ENCODE measurements around the gene GRB10. TPM values are rescaled to one million over a fixed set of nuclear protein-coding genes. Genes with fewer than 3 reads are reported as not detected.

The GRB10 gene
- total RNA-seq, 1 experiment from 2014 or later: 68.2 TPM

DNA sequence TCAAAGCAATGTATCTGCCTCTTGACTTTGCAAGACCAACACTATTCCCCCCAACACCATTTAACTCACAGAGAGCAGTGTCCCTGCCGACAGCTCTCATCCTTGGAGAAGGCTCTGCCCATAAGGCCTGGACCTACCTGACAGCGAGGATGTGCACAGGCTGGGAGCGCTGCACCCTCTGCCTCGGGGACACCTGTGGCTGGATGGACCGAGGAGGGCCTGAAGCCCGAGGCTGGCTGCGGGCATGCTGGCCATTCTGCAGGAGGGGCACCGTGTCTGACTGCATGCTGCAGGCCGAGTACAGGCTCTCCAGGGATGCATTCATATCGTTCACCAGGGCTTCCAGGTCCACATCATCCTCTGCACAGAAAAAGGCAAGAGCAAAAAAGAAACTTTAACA is 108.4 kb downstream of the GRB10 start:
- POLR2A ChIA-PET: no interaction called here
- Mint-ChIP-seq H3K36me3 (ENCODE audit: insufficient read depth, unreplicated experiment) (peaks cover 26% of the 10 kb centered on the region), H3K4me1 (ENCODE audit: insufficient read depth, unreplicated experiment) (no peaks in the 10 kb centered on the region), H3K27ac (ENCODE audit: low read depth, unreplicated experiment) (no peak overlapping the region), H3K27me3 (ENCODE audit: insufficient read depth, unreplicated experiment) (no peaks in the 10 kb centered on the region), H3K9me3 (ENCODE audit: unreplicated experiment) (no peaks in the 10 kb centered on the region), H3K4me3 (ENCODE audit: unreplicated experiment) (no peak overlapping the region)
- BruUV-seq (replicated peaks): no TSS peak
- TF ChIP-seq, protein P1, sequence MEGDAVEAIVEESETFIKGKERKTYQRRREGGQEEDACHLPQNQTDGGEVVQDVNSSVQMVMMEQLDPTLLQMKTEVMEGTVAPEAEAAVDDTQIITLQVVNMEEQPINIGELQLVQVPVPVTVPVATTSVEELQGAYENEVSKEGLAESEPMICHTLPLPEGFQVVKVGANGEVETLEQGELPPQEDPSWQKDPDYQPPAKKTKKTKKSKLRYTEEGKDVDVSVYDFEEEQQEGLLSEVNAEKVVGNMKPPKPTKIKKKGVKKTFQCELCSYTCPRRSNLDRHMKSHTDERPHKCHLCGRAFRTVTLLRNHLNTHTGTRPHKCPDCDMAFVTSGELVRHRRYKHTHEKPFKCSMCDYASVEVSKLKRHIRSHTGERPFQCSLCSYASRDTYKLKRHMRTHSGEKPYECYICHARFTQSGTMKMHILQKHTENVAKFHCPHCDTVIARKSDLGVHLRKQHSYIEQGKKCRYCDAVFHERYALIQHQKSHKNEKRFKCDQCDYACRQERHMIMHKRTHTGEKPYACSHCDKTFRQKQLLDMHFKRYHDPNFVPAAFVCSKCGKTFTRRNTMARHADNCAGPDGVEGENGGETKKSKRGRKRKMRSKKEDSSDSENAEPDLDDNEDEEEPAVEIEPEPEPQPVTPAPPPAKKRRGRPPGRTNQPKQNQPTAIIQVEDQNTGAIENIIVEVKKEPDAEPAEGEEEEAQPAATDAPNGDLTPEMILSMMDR (IDR thresholded peaks at IDR 0.05; ENCODE audit: unreplicated experiment): no peak
- CTCF ChIA-PET: no interaction called here
- no peak for DNase-seq (ENCODE audit: unreplicated experiment)
- intact Hi-C loops (cut with micrococcal nuclease): no loop called here

DNA sequence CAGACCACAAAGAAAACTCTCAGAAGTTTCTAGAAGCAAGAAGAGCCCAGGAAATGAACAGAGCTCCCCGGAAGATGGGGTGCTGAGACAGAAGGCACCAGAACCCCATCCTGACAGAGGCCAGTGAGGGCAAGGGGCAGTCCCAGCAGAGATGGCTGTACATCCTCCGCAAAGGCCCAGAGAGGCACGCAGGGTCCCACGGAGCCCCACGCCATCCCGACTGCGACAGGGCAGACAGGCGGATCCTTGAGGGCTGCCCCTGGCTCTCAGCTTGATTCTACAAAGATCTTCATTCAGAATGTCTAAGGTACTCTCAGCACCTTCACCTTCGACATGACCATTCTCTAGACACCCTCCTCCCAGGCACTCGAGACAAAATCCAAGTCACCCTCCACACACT is 109.6 kb downstream of the GRB10 start:
- Mint-ChIP-seq H3K4me1 (ENCODE audit: insufficient read depth, unreplicated experiment) (no peaks in the 10 kb centered on the region), H3K36me3 (ENCODE audit: insufficient read depth, unreplicated experiment) (peaks cover 26% of the 10 kb centered on the region), H3K27ac (ENCODE audit: low read depth, unreplicated experiment) (no peak overlapping the region), H3K4me3 (ENCODE audit: unreplicated experiment) (no peak overlapping the region), H3K9me3 (ENCODE audit: unreplicated experiment) (no peaks in the 10 kb centered on the region), H3K27me3 (ENCODE audit: insufficient read depth, unreplicated experiment) (no peaks in the 10 kb centered on the region)
- intact Hi-C loops (cut with micrococcal nuclease): no loop called here
- ChIA-PET CTCF (interaction anchor here (0.6 to 0.9 kb wide), 4 partner anchors 29 to 468 kb away, joined by 3 to 7 read pairs (median 4); partner anchors contain the start of gene FIGNL1), POLR2A (no interaction called here)
- BruUV-seq (replicated peaks): no TSS peak
- TF ChIP-seq, protein P1 (IDR thresholded peaks at IDR 0.05; ENCODE audit: unreplicated experiment): no peak
- no peak for DNase-seq (ENCODE audit: unreplicated experiment)

- TF ChIP-seq, protein P1 (IDR thresholded peaks at IDR 0.05; ENCODE audit: unreplicated experiment): no peak
- no peak overlapping the region for H3K27ac Mint-ChIP-seq (ENCODE audit: low read depth, unreplicated experiment)
- no peak overlapping the region for H3K4me3 Mint-ChIP-seq (ENCODE audit: unreplicated experiment)
- intact Hi-C loops (cut with micrococcal nuclease): no loop called here
- H3K4me1 Mint-ChIP-seq (ENCODE audit: insufficient read depth, unreplicated experiment): no peaks in the 10 kb centered on the region
- POLR2A ChIA-PET: no interaction called here
- H3K9me3 Mint-ChIP-seq (ENCODE audit: unreplicated experiment): no peaks in the 10 kb centered on the region
- no peaks in the 10 kb centered on the region for H3K27me3 Mint-ChIP-seq (ENCODE audit: insufficient read depth, unreplicated experiment)
- no peak for DNase-seq (ENCODE audit: unreplicated experiment)
- H3K36me3 Mint-ChIP-seq (ENCODE audit: insufficient read depth, unreplicated experiment): peaks cover 35% of the 10 kb centered on the region
- CTCF ChIA-PET: interaction anchor here (0.5 to 1.5 kb wide), 4 partner anchors 8 to 684 kb away, joined by 3 to 4 read pairs (median 3); no protein-coding TSS in a partner anchor
- BruUV-seq (replicated peaks): no TSS peak
These were observed 110.7 kb downstream of the GRB10 start for GRCh38 chr7:50672045-50672444.

- Mint-ChIP-seq H3K4me1 (ENCODE audit: insufficient read depth, unreplicated experiment) (no peaks in the 10 kb centered on the region), H3K36me3 (ENCODE audit: insufficient read depth, unreplicated experiment) (peaks cover 37% of the 10 kb centered on the region), H3K4me3 (ENCODE audit: unreplicated experiment) (no peak overlapping the region), H3K27ac (ENCODE audit: low read depth, unreplicated experiment) (no peak overlapping the region), H3K9me3 (ENCODE audit: unreplicated experiment) (no peaks in the 10 kb centered on the region), H3K27me3 (ENCODE audit: insufficient read depth, unreplicated experiment) (no peaks in the 10 kb centered on the region)
- DNase-seq (ENCODE audit: unreplicated experiment): no peak
- TF ChIP-seq, protein P1 (IDR thresholded peaks at IDR 0.05; ENCODE audit: unreplicated experiment): no peak
- ChIA-PET POLR2A (interaction anchor here (0.7 kb wide), 1 partner anchor 489 kb away, joined by 3 read pairs; no protein-coding TSS in a partner anchor), CTCF (interaction anchor here (0.7 to 1.5 kb wide), 4 partner anchors 8 to 205 kb away, joined by 3 to 4 read pairs (median 3); no protein-coding TSS in a partner anchor)
- intact Hi-C loops (cut with micrococcal nuclease): no loop called here
- no TSS peak for BruUV-seq (replicated peaks)
These were observed 111.3 kb downstream of the GRB10 start for GRCh38 chr7:50671386-50671785.
